WI38 (cell line): ENCODE data around the gene MAP3K9.
"Not testable (repeated sequence)": the region's sequence is repeated elsewhere in the genome, so short reads cannot be mapped to it uniquely, and the experiment has no call there.

Experiments used
- H3K4me3 ChIP-seq: 2 replicates; pipeline ENCODE4 v1.5.1; 2011; ENCODE audit warnings: low read depth, mild to moderate bottlenecking, control low read depth, low read length
- TF ChIP-seq, protein P1 (sequence below): IDR thresholded peaks from 2 replicates; pipeline ENCODE4 v1.5.1; 2012; ENCODE audit warnings: low read depth, mild to moderate bottlenecking, control low read depth, low read length

The MAP3K9 gene

DNA sequence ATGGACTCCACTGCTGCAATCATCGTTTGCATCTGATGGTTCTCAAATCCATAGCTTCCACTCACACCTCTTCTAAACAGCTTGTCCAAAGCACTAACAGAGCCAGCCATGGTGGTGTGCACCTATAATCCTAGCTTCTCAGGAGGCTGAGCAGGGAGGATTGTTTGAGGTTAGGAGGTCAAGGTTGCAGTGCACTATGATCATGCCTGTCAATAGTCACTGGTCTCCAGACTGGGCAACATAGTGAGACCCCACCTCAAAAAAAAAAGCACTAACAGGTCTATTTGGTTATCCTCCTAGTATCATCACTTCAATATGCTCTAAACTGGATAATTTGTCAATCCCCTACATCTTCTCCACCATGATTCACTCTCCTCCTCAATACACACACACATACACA lies 104.4 kb downstream of the MAP3K9 start:
- TF ChIP-seq, protein P1, sequence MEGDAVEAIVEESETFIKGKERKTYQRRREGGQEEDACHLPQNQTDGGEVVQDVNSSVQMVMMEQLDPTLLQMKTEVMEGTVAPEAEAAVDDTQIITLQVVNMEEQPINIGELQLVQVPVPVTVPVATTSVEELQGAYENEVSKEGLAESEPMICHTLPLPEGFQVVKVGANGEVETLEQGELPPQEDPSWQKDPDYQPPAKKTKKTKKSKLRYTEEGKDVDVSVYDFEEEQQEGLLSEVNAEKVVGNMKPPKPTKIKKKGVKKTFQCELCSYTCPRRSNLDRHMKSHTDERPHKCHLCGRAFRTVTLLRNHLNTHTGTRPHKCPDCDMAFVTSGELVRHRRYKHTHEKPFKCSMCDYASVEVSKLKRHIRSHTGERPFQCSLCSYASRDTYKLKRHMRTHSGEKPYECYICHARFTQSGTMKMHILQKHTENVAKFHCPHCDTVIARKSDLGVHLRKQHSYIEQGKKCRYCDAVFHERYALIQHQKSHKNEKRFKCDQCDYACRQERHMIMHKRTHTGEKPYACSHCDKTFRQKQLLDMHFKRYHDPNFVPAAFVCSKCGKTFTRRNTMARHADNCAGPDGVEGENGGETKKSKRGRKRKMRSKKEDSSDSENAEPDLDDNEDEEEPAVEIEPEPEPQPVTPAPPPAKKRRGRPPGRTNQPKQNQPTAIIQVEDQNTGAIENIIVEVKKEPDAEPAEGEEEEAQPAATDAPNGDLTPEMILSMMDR = no peak
- H3K4me3 ChIP-seq = no peak overlapping the region

DNA sequence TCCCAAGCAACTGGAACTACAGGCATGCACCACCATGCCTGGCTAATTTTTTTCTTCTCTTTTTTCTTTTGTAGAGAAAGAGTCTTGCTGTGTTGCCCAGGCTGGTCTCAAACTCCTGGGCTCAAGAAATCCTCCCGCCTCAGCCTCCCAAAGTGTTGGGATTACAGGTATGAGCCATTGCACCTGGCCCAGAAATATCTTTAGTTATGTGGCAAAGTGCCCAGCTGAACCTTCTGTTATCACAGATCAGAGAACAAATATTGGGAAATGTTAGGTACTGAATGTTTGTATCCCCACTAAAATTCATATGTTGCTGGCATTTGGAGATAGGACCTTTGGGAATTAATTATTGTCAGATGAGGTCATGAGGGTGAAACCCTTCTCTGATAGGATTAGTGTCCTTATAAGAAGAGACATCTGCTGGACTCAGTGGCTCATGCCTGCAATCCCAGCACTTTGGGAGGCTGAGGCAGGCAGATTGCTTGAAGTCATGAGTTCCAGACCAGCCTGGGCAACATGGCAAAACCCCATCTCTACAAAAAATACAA lies 105.6 kb downstream of the MAP3K9 start:
- H3K4me3 ChIP-seq = not testable (repeated sequence)

DNA sequence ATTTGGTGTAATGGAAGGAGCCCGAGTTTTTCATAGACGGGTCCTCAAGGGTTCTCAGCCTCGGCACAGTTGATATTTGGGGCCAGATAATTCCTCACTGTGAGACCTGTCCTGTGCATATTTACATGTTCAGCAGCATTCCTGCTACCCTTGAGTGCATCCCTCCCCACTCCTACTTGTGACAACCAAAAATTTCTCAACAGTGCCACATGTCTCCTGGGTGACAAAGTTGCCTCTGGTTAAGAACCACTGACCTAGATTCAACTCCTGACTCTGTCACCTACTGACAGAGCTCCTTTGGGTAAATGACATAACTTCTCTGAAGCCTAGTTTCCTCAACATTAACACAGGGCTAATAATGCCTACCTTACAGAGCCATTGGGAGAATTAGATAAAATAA lies 107.2 kb downstream of the MAP3K9 start:
- no peak overlapping the region for H3K4me3 ChIP-seq
- TF ChIP-seq, protein P1 = no peak

DNA sequence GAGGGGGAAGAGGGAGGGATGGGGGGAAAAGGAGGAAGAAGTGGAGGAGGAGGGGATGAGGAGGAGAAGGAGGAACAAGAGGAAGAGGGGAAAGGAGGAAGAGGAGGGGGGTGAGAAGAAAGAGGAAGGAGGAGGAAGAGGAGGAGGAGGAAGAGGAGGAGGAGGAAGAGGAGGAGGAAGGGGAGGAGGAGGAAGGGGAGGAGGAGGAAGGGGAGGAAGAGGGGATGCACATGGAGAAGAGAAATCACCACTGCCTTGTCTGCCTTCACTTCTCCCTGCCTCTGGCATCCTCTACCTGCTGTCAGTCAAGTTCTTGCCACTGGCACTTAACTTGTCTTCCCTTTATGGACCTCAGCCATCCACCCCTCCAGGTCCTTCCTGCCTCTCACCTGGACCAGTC lies 107.7 kb downstream of the MAP3K9 start:
- TF ChIP-seq, protein P1 = no peak

DNA sequence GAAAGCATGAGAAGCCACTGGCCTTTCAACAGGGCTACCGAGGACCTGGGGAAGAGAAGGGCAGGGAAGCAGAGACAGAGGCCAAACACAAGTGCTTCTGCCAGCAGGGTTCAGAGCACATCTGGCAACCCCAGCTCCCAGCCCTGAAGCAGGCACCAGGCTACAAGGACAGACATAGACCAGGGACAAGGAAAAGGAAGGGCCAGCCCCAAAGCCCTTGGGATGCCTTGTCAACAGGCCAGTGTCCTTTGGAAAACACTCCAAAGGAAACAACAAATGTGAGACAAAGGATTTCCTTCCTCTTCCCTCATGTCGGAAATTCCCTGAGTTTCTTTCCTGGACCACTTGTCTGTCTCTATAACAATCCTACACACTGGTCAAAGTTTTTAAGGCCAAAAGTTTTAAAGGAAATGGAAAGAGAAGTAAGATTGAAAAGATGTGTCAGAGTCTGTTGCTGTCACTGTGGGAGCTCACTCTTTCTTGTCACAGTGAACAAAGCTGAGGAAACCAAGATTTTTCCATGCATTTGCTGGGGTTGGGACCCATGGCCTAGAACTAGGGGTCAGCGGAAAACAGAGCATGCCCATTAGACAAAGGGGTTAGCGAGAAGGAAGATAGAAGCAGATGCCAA lies 108.2 kb downstream of the MAP3K9 start:
- TF ChIP-seq, protein P1 = no peak
- H3K4me3 ChIP-seq = no peak overlapping the region

More for the DNA sequence above, 107.7 kb downstream of the MAP3K9 start:
- no peak overlapping the region for H3K4me3 ChIP-seq

DNA sequence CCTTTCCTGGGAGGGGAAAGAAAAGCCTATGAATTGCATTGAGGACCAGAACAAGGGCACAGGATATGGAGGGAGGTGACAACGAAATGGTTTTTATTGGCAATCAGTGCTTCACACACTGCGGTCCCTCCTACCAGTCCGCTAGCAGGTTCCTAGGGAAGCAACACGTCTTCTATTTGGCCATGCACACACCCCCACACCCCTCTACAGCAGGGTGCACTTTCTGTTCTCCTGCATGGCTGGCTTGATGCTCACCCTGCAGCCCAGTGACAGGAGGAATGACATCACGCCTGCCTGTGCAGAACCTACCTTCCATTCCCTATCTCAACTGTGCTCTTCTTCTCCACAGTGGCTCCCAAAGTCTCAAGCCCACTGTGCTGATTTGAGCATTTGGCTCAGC lies 109.7 kb downstream of the MAP3K9 start:
- TF ChIP-seq, protein P1 = no peak
- no peak overlapping the region for H3K4me3 ChIP-seq

DNA sequence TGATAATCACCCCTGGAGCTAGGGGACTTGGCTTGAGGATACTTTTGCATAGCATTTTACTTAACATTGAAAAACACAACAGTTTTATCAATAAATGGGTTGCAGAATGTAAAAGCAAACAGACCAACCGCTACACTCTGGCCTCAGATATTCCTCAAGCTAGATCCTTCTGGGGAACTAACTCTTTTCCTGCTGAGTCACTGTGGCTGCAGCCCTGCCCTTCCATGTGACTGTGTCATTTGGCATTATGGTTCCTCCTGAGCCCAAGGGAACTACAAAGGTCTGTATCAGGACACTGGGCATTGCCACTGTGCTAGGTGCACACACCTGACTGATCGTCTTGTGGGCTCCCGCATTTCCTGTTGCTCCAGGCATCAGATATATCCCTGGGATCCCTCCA lies 111.0 kb downstream of the MAP3K9 start:
- TF ChIP-seq, protein P1 = no peak
- no peak overlapping the region for H3K4me3 ChIP-seq

DNA sequence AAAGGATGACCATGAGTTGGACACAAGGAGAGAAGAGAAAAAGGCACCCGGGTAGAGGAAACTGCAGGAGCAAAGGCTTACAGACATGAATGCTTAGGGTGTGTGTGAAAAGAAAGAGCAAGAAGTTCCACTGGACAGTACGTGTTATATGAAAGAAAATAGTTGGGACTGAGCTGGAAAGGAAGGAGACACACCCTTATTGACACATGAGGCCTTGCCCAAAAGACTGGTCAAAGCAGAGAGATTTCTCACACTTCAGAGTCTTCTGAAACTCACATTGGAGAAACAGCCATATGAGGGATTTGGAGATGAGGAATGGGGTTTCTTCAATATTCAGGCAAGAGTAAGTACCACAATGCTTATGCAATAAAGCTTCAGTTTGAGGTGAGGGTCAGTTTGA lies 111.6 kb downstream of the MAP3K9 start:
- TF ChIP-seq, protein P1 = no peak
- no peak overlapping the region for H3K4me3 ChIP-seq
